ENCODE data around the gene PSMC2.

- TF ChIP-seq, protein P1, sequence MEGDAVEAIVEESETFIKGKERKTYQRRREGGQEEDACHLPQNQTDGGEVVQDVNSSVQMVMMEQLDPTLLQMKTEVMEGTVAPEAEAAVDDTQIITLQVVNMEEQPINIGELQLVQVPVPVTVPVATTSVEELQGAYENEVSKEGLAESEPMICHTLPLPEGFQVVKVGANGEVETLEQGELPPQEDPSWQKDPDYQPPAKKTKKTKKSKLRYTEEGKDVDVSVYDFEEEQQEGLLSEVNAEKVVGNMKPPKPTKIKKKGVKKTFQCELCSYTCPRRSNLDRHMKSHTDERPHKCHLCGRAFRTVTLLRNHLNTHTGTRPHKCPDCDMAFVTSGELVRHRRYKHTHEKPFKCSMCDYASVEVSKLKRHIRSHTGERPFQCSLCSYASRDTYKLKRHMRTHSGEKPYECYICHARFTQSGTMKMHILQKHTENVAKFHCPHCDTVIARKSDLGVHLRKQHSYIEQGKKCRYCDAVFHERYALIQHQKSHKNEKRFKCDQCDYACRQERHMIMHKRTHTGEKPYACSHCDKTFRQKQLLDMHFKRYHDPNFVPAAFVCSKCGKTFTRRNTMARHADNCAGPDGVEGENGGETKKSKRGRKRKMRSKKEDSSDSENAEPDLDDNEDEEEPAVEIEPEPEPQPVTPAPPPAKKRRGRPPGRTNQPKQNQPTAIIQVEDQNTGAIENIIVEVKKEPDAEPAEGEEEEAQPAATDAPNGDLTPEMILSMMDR (IDR thresholded peaks at IDR 0.05): no peak
- TF ChIP-seq POLR2A (IDR thresholded peaks at IDR 0.05): no peak
Measured at GRCh38 chr7:103346396-103346795, 1.0 kb upstream of the PSMC2 start.
